Activated CD4-positive, alpha-beta T cell treated with anti-CD3 and anti-CD28 coated beads, Interleukin-2, Interleukin-6, amounts not matched to agents 100 ng/mL and 50 ng/mL, durations not matched to agents 16 hours and 8 hours (primary cell): ENCODE results near the gene CCL2.

Experiments used
- DNase-seq: peaks from one replicate; pipeline ENCODE4 v3.0.0-alpha.2; 2020

The CCL2 gene

DNA sequence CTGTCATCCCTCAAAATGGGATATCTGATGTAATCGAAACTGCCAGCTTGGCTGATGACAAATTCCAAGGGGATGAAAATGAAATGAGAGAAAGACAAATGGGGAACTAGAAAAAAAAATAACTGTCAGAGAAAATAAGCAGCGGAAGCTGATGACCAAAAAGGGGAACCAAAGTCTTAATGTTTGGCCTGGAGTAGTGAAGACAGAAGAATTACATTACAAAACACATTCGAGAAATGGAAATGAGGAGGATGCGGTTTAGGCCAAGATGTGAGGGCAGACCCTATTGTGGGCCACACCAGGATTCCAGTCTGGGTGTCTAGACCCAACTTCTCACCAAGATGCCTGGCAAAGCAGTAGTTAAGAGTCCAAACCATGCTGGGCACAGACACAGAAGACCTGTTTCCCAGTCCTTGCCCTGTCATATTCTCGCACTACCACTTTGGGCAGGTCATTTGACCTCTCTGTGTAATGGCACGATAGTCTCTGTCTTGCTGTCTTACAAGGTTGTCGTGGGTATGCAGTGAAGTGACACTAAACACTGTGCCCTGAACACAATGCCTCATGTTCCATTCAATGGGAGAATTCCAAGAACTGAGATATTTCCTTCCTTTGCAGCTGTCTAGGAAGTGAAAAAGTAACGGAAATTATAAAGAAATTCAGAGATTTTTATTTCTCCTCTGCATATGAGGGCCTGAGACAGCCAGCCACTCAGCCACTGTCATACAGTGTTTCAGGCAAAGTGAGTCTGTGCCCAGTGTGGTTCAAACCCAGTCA lies 12.3 kb upstream of the CCL2 start:
- DNase-seq: no peak

DNA sequence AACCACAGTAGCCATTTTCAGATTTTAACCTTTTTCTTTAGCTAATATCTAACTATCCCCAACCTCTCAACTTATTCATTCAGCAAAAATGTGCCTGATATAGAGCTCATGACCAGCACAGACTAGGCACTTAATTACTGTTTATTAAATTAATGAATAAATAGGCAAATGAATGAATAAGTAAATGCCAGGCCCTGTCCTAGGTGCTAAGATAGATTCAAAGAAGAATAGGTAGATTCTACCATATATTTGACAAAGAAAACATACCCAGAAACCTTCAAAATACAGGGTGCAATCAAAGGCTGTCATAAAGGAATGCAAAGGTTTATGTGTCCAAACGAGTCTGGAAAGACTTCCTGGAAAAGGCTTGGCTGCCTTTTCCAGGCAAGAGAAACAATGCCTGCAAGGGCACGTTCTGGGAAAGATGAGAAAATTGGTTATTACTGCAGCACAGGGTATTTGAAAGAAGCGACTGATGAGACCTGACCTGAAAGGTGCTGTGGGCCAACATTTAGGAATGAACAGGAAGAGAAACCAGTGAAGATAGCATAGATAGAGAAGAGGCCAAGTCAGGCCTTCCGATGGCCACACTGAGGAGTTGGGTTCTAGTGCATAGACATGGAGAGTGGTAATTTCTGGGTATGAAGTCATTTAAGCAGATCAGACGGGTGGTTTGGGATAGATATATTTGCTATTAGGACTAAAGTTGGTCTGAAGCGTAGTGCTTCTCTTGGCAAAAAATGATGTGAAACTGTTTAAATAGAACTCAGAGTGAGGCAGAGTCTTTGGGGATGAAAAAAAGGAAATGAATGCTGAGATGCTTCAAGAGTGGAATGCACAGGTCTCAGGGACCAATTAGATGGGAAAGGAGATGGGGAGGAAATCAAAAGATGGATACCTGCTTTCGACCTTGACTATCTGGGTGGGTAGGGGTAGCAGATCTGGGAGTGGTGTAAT lies 11.4 kb upstream of the CCL2 start:
- DNase-seq: no peak

- no peak for DNase-seq
Observed at GRCh38 chr17:34245351-34245905, 9.7 kb upstream of the CCL2 start.

- DNase-seq: no peak
Observed at GRCh38 chr17:34246446-34246845, 8.6 kb upstream of the CCL2 start.

GRCh38 chr17:34246881-34247280 lies 8.2 kb upstream of the CCL2 start:
- DNase-seq: no peak

DNA sequence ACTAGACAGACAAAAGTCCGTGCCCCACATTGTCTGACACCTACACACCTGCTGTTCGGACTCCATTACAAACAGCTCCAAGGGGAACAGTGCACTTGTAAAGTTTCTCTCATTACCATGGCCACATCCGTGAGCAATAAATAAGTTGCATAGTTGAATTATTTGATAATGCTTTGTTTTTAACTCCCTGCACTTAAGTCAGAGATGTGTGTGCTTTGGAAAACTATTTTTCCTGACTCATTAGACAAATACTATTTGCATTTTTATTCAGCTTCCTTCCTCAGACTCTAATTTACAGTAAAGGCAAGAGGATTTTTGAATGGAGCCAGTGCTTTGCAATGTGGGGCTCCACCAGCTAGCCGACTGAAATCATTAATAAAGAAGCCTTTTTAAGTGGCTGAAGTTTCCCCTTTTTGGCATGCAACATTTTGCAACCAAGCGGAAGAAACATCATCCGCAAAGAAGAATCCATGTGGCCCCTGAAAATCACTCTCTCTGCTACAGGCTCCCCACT lies 6.5 kb upstream of the CCL2 start:
- DNase-seq: no peak

DNA sequence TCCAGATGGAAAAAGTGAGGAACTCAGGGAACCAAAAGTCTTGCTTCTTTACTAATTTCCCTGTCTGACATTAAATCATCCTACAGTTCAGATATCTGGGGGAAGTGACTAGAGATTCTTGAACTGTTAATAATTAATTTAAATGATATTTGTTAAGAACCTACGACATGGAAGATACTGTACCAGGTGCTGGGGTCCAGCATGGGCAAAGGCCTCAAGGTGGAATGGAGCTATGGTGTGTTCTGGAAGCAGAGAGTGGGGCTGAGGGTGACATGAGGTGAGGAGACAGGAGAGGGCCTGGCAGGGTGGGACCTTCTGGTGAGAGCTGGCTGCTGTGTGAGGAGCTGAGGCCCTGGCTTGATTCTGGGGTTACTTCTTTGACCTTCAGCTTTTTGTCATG lies 6.0 kb upstream of the CCL2 start:
- no peak for DNase-seq

DNA sequence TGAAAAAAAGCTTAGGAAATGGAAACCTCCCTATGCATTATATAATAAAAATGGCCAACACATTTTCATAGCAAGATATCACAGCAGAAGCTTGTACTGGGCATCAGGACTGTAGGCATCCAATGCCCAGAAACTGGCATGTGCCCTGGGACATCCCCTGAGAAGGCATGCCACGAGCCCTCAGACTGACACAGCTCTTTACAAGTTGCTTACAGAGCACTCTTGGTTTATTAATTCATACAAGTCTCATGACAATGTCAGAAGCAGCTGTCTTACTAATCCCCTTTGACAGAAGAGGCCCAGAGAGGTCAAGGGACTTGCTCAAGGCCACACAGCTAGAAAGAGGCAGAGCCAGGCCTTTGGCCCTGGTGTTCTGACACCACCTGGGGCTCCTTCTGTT lies 5.6 kb upstream of the CCL2 start:
- DNase-seq: no peak

DNA sequence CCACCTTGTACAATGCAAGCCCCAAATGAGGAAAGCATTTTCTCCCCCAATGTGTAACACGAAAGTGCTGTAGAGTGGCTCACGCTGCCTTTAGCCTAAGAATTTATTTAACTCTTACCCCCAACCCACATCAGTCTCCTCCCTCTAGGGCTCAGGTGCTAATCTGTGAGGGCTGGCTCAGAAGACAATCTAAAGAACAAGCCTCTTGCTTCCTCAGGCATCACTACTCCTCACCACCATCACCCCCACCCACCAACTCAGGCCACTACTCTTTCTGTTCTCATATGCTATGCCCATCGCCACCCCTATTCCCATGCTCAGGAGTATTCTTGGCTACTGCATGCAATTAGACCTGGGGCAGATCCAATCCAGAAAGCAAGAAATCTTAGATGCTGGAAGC lies 3.9 kb upstream of the CCL2 start:
- no peak for DNase-seq

- no peak for DNase-seq
Observed at GRCh38 chr17:34252095-34252443, 3.0 kb upstream of the CCL2 start.

DNA sequence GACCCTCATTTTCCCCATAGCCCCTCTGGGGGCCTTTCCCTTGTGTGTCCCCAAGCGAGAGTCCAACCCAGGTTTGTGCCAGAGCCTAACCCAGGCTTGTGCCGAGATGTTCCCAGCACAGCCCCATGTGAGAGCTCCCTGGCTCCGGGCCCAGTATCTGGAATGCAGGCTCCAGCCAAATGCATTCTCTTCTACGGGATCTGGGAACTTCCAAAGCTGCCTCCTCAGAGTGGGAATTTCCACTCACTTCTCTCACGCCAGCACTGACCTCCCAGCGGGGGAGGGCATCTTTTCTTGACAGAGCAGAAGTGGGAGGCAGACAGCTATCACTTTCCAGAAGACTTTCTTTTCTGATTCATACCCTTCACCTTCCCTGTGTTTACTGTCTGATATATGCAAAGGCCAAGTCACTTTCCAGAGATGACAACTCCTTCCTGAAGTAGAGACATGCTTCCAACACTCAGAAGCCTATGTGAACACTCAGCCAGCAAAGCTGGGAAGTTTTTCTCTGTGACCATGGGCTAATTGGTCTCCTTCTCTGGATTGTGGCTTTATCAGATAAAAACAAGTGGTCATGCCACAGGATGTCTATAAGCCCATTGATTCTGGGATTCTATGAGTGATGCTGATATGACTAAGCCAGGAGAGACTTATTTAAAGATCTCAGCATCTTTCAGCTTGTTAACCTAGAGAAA lies 2.5 kb upstream of the CCL2 start:
- no peak for DNase-seq

DNA sequence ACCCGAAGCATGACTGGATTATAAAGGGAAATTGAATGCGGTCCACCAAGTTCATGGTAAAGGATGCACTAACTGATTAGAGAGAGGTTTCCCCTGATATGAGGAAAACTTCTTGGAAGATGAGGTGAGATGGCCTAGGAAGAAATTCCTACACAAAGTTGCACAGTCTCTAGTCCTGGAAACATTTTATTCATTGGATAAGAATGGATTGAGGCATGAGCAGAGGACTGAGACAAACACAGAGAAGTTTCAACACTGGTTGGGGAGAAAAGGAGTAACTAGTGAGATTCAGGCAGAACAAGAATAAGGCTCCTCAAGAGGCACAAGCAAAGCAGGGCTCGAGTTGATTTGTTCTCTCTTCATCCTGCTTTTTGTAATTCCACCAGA lies 2.0 kb upstream of the CCL2 start:
- no peak for DNase-seq

DNA sequence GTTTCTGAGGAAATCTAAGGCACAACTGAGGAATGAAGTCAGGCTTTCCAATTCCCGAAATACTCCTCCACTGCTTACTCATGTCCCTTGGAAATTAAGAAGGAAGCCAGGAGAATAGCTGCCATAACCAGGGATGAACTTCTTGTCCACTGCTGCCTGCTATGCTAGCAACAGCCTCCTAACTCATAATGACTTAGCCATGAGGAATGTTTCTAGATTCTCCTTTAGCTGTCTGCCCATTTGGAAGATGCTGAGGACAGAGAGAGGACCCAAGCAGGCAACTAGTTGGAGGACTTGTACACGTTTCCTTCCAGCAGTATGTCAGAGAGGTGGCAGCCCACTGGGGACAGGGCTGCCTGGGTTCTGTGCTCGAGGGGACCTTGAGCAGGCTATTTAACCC lies 939 bp upstream of the CCL2 start:
- no peak for DNase-seq

GRCh38 chr17:34255381-34255732 lies 272 bp downstream of the CCL2 start:
- DNase-seq: no peak

- DNase-seq: no peak
Observed at GRCh38 chr17:34255841-34256240, 756 bp downstream of the CCL2 start.

DNA sequence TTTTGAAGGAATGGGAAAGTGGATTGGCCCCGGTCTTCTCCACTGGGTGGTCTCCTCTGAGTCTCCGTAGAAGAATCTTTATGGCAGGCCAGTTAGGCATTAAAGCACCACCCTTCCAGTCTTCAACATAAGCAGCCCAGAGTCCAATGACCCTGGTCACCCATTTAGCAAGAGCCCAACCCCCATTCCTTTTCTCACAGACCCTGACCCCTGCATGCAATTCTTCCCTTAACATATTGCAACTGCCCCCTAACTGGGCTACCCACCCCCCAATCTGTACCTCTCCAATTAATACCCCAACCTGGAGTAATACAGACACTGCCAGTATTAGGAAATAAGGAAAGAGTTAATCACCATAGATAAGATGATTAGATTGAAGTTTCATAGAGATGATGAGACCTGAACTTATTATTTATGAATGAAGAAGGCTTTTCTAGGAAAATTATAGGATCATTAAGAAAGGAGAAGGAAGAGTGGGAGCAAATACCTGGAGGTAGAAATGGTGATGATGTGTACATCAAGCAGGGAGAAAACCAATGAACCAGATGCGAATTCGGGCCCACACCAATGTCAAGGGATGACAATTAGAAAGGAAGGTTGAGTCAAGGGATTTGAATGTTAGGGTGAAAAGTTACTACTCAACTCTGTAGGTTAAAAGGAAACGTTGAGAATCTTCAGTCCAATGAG lies 2.4 kb downstream of the CCL2 start:
- DNase-seq: no peak

DNA sequence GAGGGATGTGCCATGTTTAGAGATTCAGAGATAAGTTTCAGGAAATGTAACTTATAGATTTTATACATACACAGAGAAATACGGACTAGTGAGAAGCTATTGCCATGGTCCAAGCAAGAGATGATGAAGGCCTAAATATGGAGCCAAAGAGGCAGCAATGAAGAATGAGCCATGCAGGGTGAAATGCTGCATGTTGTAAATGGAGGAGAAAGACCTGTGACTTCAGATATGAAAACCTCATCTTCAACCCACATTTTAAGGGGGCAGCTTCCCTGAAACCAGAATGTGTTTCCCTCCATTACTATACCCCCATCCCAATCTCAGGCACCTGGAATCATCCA lies 2.9 kb downstream of the CCL2 start:
- DNase-seq: no peak

DNA sequence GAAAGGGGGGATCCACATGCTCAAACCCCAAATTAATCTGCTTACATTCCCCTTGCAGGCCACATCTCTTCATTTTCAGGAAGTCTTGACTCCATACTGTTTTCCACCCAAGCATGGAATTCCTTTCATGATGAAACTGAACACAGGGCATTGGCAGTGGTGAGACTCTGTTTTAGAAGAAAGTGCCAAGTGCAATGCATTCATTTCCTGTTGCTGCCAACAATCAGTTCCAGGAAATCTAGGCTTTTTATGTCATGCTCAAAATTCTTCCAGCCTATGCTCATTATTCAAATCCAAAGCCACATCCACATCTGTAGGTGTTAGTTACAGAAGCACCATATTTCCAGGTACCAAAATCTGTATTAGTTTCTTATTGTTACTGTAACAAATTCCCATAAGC lies 4.1 kb downstream of the CCL2 start:
- DNase-seq: no peak

DNA sequence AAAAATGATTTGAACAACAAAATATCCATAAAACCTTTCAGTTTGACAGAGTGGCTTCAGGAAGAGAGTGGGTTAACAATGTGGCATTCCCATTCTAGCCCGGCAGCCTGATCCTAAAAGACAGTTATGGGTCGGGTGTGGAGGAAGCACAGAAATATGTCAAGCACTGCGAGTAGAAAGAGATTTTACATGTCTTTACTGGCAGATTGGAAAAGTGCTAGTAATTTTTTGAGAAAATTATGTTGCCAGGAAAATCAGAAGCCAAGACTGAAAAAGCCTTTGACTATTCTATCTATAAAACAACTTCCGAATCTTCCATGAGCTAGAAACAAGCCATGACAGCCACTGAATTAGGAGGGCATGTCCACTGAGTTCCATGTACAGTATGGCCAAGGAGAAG lies 5.8 kb downstream of the CCL2 start:
- DNase-seq: no peak

- DNase-seq: peak; percentile 65
Observed at GRCh38 chr17:34261568-34262337, 6.7 kb downstream of the CCL2 start.

- no peak for DNase-seq
Observed at GRCh38 chr17:34265711-34266110, 10.6 kb downstream of the CCL2 start.

DNA sequence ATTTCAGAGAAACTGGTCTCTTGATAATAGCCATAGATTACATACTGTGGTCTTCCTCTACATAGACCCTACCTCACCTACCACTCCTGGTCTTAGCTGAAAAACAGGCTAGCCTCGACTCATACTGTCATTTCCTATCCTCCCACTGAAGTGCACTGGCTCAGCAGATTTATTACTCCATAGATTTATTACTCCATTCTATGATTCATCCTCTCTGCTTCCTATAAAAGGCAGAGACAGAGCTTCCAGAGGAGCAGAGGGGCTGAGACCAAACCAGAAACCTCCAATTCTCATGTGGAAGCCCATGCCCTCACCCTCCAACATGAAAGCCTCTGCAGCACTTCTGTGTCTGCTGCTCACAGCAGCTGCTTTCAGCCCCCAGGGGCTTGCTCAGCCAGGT lies 14.9 kb downstream of the CCL2 start, which contains the start of gene CCL7:
CCL7 (plus strand) TSS at position 253 of the 400 bp plus-strand sequence; CDS start at position 323, 70 bp downstream.
- no peak for DNase-seq
